Stimulated activated naive CD8-positive, alpha-beta T cell treated with anti-CD3 and anti-CD28 coated beads, Interleukin-15, Interleukin-2, amounts not matched to agents 100 ng/mL and 50 ng/mL, for 24 hours (primary cell): Measurements from ENCODE around the gene ANO7.

Experiments
- H3K27ac Mint-ChIP-seq: one replicate; pipeline ENCODE4 v1.8.0; 2021; ENCODE audit warnings: mild to moderate bottlenecking, mixed read lengths
- H3K27me3 Mint-ChIP-seq: one replicate; pipeline ENCODE4 v1.8.0; 2021; ENCODE audit warnings: mixed read lengths
- H3K36me3 Mint-ChIP-seq: one replicate; pipeline ENCODE4 v1.8.0; 2021; ENCODE audit warnings: low read depth, mixed read lengths
- H3K4me1 Mint-ChIP-seq: one replicate; pipeline ENCODE4 v1.8.0; 2021; ENCODE audit warnings: low read depth, mixed read lengths
- H3K4me3 Mint-ChIP-seq: one replicate; pipeline ENCODE4 v1.8.0; 2021; ENCODE audit warnings: mild to moderate bottlenecking, mixed read lengths
- H3K9me3 Mint-ChIP-seq: one replicate; pipeline ENCODE4 v1.8.0; 2021; ENCODE audit warnings: mixed read lengths

Gene ANO7

DNA sequence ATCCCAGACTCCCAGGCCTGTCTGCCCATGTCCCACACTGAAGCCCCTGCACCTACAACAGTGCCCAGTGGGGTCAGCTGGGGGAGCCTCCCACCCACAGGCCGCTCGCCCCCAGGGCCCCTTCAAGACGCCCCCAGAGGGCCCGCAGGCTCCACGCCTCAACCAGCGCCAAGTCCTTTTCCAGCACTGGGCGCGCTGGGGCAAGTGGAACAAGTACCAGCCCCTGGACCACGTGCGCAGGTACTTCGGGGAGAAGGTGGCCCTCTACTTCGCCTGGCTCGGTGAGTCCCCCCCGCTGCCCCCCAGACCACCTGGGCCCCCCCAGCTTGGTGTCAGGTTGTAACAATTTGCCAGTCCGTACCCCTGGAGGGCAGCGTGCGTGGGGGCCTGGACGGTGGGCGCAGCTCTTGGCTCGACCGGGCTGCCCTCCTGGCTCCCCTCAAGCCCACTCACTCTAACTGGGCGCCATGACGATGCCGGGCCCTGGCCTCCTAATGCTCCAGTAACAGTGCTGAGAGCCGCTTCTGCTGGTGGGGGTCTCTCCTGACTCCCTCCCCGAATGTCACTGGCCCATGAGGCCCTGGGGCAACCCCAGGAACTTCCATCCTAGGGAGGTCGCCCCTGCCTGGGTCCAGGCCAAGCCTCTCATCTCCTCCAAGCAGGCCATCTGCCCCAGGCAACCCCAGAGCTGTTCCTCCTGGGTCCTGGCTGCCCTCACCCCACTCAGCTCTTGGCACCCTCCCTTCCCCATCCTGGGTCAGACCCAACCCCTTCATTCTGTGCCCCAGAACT, 14.9 kb downstream of the ANO7 start:
- no peak overlapping the region for H3K4me3 Mint-ChIP-seq
- H3K4me1 Mint-ChIP-seq, result no peaks in the 10 kb centered on the region
- H3K9me3 Mint-ChIP-seq, result no peaks in the 10 kb centered on the region
- no peak overlapping the region for H3K27ac Mint-ChIP-seq
- H3K27me3 Mint-ChIP-seq, result no peaks in the 10 kb centered on the region
- H3K36me3 Mint-ChIP-seq, result no peaks in the 10 kb centered on the region

GRCh38 chr2:241204010-241204384, 15.5 kb downstream of the ANO7 start:
- H3K4me3 Mint-ChIP-seq, result no peak overlapping the region
- H3K27ac Mint-ChIP-seq, result no peak overlapping the region
- no peaks in the 10 kb centered on the region for H3K4me1 Mint-ChIP-seq
- H3K36me3 Mint-ChIP-seq, result no peaks in the 10 kb centered on the region
- no peaks in the 10 kb centered on the region for H3K9me3 Mint-ChIP-seq
- H3K27me3 Mint-ChIP-seq, result no peaks in the 10 kb centered on the region

DNA sequence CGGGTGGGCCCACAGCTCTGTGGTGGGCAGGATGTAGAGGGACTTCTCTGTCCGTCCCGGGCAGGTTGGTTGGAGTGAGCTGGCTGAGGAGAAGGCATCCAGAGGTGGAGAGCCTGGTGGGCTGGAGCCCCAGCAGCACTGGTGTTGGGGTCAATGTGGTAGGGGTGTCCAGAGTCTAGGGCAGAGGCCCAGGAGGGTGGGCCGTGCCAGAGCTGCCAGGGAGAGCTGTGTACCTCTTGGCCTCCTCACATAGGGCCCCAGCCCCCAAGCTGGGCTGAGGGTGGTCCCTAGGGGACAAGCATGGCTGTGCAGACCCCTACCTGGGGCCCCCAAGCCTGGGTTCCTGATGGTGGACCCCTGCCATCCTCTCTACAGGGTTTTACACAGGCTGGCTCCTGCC, 16.0 kb downstream of the ANO7 start:
- H3K9me3 Mint-ChIP-seq, result no peaks in the 10 kb centered on the region
- H3K27me3 Mint-ChIP-seq, result no peaks in the 10 kb centered on the region

GRCh38 chr2:241205086-241205485, 16.6 kb downstream of the ANO7 start:
- Mint-ChIP-seq H3K9me3 (no peaks in the 10 kb centered on the region), H3K4me1 (no peaks in the 10 kb centered on the region), H3K4me3 (no peak overlapping the region), H3K36me3 (no peaks in the 10 kb centered on the region), H3K27me3 (no peaks in the 10 kb centered on the region), H3K27ac (no peak overlapping the region)

More for the DNA sequence above, 16.0 kb downstream of the ANO7 start:
- H3K4me3 Mint-ChIP-seq, result no peak overlapping the region
- no peaks in the 10 kb centered on the region for H3K36me3 Mint-ChIP-seq
- no peaks in the 10 kb centered on the region for H3K4me1 Mint-ChIP-seq
- no peak overlapping the region for H3K27ac Mint-ChIP-seq

- Mint-ChIP-seq H3K27me3 (no peaks in the 10 kb centered on the region), H3K36me3 (no peaks in the 10 kb centered on the region), H3K27ac (no peak overlapping the region), H3K9me3 (no peaks in the 10 kb centered on the region), H3K4me1 (no peaks in the 10 kb centered on the region), H3K4me3 (no peak overlapping the region)
Measured at GRCh38 chr2:241207151-241207550, 18.7 kb downstream of the ANO7 start.

- H3K27me3 Mint-ChIP-seq, result no peaks in the 10 kb centered on the region
- no peak overlapping the region for H3K4me3 Mint-ChIP-seq
- no peaks in the 10 kb centered on the region for H3K36me3 Mint-ChIP-seq
- no peak overlapping the region for H3K27ac Mint-ChIP-seq
- H3K9me3 Mint-ChIP-seq, result no peaks in the 10 kb centered on the region
- H3K4me1 Mint-ChIP-seq, result no peaks in the 10 kb centered on the region
Measured at GRCh38 chr2:241207641-241208040, 19.2 kb downstream of the ANO7 start.

DNA sequence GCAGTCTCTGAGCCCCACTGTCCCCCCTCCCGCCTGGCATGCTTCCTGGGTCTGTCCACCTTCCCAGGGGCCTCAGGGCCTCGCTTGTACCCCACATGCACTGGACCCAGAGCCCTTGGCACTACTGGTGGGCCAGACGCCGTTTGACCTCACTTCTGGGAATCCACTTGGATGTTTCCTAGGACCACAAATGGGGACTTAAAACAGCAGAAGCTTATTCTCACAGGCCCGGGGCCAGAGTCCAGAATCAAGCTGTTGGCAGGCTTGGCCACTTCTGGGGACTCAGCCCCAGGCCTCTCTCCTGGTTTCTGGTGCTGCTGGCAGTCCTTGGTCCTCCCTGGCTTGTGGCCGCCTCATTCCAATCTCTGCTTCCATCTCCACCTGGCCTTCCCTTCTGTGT, 19.6 kb downstream of the ANO7 start:
- no peaks in the 10 kb centered on the region for H3K9me3 Mint-ChIP-seq
- H3K4me1 Mint-ChIP-seq, result no peaks in the 10 kb centered on the region
- no peaks in the 10 kb centered on the region for H3K36me3 Mint-ChIP-seq
- no peak overlapping the region for H3K4me3 Mint-ChIP-seq
- H3K27ac Mint-ChIP-seq, result no peak overlapping the region
- H3K27me3 Mint-ChIP-seq, result no peaks in the 10 kb centered on the region

DNA sequence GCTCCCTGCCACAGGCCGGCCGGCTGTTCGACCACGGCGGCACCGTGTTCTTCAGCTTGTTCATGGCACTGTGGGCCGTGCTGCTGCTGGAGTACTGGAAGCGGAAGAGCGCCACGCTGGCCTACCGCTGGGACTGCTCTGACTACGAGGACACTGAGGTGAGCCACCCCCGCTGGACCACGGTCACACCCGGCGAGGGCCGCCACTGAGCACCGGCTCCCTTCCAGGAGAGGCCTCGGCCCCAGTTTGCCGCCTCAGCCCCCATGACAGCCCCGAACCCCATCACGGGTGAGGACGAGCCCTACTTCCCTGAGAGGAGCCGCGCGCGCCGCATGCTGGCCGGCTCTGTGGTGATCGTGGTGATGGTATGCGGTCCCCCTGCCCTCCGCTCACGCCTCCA, 20.8 kb downstream of the ANO7 start:
- Mint-ChIP-seq H3K27me3 (no peaks in the 10 kb centered on the region), H3K4me3 (no peak overlapping the region), H3K4me1 (no peaks in the 10 kb centered on the region), H3K9me3 (no peaks in the 10 kb centered on the region), H3K36me3 (no peaks in the 10 kb centered on the region), H3K27ac (no peak overlapping the region)

DNA sequence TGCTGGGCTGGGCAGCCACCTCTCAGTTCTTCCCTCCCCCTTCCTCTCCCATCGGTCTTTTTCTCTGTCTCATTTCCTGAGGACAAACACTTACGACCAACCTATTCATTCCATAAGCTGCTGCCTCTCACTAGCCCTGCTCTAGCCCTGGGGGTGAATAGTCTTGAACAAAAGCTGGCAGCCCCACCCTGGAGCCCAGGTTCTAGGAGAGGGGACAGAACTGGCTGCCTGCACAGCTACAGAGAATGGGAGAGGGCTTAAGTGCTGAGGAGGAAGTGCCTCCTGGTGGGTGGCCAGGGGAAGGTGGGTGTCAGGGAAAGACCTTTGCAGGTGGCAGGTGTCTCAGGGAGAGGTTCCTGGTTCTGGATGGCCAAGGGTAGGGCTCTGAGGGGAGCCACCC, 22.8 kb downstream of the ANO7 start:
- H3K36me3 Mint-ChIP-seq, result no peaks in the 10 kb centered on the region
- H3K4me1 Mint-ChIP-seq, result no peaks in the 10 kb centered on the region
- no peak overlapping the region for H3K27ac Mint-ChIP-seq
- no peaks in the 10 kb centered on the region for H3K9me3 Mint-ChIP-seq
- H3K4me3 Mint-ChIP-seq, result no peak overlapping the region
- H3K27me3 Mint-ChIP-seq, result no peaks in the 10 kb centered on the region

- Mint-ChIP-seq H3K36me3 (no peaks in the 10 kb centered on the region), H3K27ac (no peak overlapping the region), H3K4me1 (no peaks in the 10 kb centered on the region), H3K27me3 (no peaks in the 10 kb centered on the region), H3K4me3 (no peak overlapping the region), H3K9me3 (no peaks in the 10 kb centered on the region)
Measured at GRCh38 chr2:241213041-241213440, 24.6 kb downstream of the ANO7 start.

DNA sequence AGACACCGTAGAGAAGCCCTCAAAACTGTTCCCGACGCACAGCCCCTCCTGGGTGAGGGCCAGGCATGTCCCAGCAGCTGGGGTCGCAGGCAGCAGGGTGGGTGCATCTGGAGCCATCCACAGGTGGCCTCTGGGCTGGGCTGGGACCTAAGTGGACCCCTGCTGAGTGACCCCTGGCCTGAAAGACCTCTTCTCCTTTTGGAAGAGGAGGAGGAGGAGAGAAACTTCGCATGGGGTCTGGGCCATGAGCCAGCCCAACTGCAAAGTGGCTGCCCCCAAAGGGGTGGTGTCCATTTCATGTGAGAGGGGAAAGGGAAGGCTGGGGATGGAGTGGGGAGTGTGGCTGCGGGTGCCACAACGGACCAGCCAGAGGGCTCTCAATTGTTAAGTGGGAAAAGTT, 25.1 kb downstream of the ANO7 start:
- Mint-ChIP-seq H3K9me3 (no peaks in the 10 kb centered on the region), H3K4me1 (peaks cover 2% of the 10 kb centered on the region), H3K27me3 (peaks cover 2% of the 10 kb centered on the region), H3K36me3 (no peaks in the 10 kb centered on the region), H3K27ac (no peak overlapping the region), H3K4me3 (no peak overlapping the region)

- Mint-ChIP-seq H3K4me1 (peaks cover 9% of the 10 kb centered on the region), H3K4me3 (no peak overlapping the region), H3K27me3 (peaks cover 8% of the 10 kb centered on the region), H3K27ac (no peak overlapping the region), H3K9me3 (no peaks in the 10 kb centered on the region), H3K36me3 (no peaks in the 10 kb centered on the region)
Measured at GRCh38 chr2:241214209-241214608, 25.7 kb downstream of the ANO7 start.

GRCh38 chr2:241214766-241215165, 26.3 kb downstream of the ANO7 start:
- Mint-ChIP-seq H3K27ac (no peak overlapping the region), H3K9me3 (no peaks in the 10 kb centered on the region), H3K27me3 (peaks cover 12% of the 10 kb centered on the region), H3K36me3 (no peaks in the 10 kb centered on the region), H3K4me1 (peaks cover 11% of the 10 kb centered on the region), H3K4me3 (no peak overlapping the region)

GRCh38 chr2:241215421-241215820, 26.9 kb downstream of the ANO7 start:
- H3K27ac Mint-ChIP-seq, result no peak overlapping the region
- peaks cover 11% of the 10 kb centered on the region for H3K4me1 Mint-ChIP-seq
- no peak overlapping the region for H3K4me3 Mint-ChIP-seq
- H3K36me3 Mint-ChIP-seq, result no peaks in the 10 kb centered on the region
- peaks cover 15% of the 10 kb centered on the region for H3K27me3 Mint-ChIP-seq
- H3K9me3 Mint-ChIP-seq, result no peaks in the 10 kb centered on the region

DNA sequence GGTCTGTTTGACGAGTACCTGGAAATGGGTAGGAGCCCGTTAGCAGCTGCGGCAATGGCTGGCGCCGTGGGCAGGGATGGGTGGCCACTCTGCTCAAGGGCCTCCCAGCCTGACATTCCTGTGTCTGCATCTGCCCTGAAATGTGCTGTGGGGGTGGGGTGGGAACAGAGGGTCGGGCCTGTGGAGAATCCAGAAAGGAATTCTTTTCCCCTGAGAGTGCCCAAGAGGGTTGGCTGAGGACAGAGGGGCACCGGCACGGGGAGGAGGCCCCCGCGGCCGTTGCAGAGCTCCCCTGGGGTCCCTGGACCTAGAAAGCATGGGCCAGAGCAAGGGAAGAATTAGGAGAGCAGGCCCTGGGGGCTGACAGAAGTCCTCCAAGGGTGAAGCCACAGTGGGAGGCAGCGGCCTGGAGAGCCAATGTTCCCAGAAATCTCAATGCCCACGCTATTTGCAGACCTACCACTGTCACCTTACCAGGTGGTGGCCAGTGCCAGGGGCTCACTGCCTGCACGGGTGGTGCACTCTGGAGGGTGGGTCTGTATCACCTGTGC, 27.8 kb downstream of the ANO7 start:
- H3K4me1 Mint-ChIP-seq, result peaks cover 11% of the 10 kb centered on the region
- H3K4me3 Mint-ChIP-seq, result peak overlapping the region; percentile 51
- no peaks in the 10 kb centered on the region for H3K36me3 Mint-ChIP-seq
- H3K9me3 Mint-ChIP-seq, result no peaks in the 10 kb centered on the region
- H3K27me3 Mint-ChIP-seq, result peaks cover 15% of the 10 kb centered on the region
- peak overlapping the region; percentile 57 for H3K27ac Mint-ChIP-seq
